ENCODE measurements around the gene ATG4D.

GRCh38 chr19:10497371-10497770 is 46.3 kb upstream of the ATG4D start:
- no peak for TF ChIP-seq POLR2AphosphoS5 (IDR thresholded peaks at IDR 0.05; ENCODE audit: low read length)
- TF ChIP-seq ZNF384 (IDR thresholded peaks at IDR 0.05; ENCODE audit: borderline replicate concordance, low read depth, low read length), result no peak
- no peak for TF ChIP-seq NRF1 (conservative IDR thresholded peaks at IDR 0.05; ENCODE audit: low read depth, low read length)
- no peak for TF ChIP-seq CTCF (IDR thresholded peaks at IDR 0.05 in 2 of 3, conservative IDR thresholded peaks at IDR 0.05 in 1 of 3; ENCODE audit: control insufficient read depth in 2 of 3, extremely low read depth in 1 of 3, insufficient read depth in 1 of 3, low read depth in 3 of 3, low read length in 3 of 3)
- no peak for TF ChIP-seq SP1 (IDR thresholded peaks at IDR 0.05; ENCODE audit: low read depth, low read length)
- no peak for TF ChIP-seq EZH2 (IDR thresholded peaks at IDR 0.05; ENCODE audit: borderline replicate concordance, control insufficient read depth, low read depth, low read length)

Data from GM12878 (cell line).